Measurements from ENCODE around the gene NOX3.

NOX3 gene

GRCh38 chr6:155434829-155435423 lies 20.7 kb downstream of the NOX3 start:
- in situ Hi-C loops (cut with MboI; ENCODE audit: low sequenced_read_pairs), result no loop called here

- in situ Hi-C loops (cut with MboI; ENCODE audit: low sequenced_read_pairs), result no loop called here
Observed at GRCh38 chr6:155434096-155434495, 21.5 kb downstream of the NOX3 start.

- in situ Hi-C loops (cut with MboI; ENCODE audit: low sequenced_read_pairs), result no loop called here
Observed at GRCh38 chr6:155432293-155432692, 23.3 kb downstream of the NOX3 start.

- in situ Hi-C loops (cut with MboI; ENCODE audit: low sequenced_read_pairs), result no loop called here
Observed at GRCh38 chr6:155429321-155429893, 26.2 kb downstream of the NOX3 start.

- in situ Hi-C loops (cut with MboI; ENCODE audit: low sequenced_read_pairs), result no loop called here
Observed at GRCh38 chr6:155426408-155426945, 29.2 kb downstream of the NOX3 start.

- in situ Hi-C loops (cut with MboI; ENCODE audit: low sequenced_read_pairs), result no loop called here
Observed at GRCh38 chr6:155424181-155424580, 31.5 kb downstream of the NOX3 start.

- in situ Hi-C loops (cut with MboI; ENCODE audit: low sequenced_read_pairs), result no loop called here
Observed at GRCh38 chr6:155422635-155423034, 33.0 kb downstream of the NOX3 start.

GRCh38 chr6:155420492-155420891 lies 35.1 kb downstream of the NOX3 start:
- in situ Hi-C loops (cut with MboI; ENCODE audit: low sequenced_read_pairs), result no loop called here

- in situ Hi-C loops (cut with MboI; ENCODE audit: low sequenced_read_pairs), result no loop called here
Observed at GRCh38 chr6:155419161-155419560, 36.5 kb downstream of the NOX3 start.

- in situ Hi-C loops (cut with MboI; ENCODE audit: low sequenced_read_pairs), result no loop called here
Observed at GRCh38 chr6:155418017-155418761, 37.5 kb downstream of the NOX3 start.

- in situ Hi-C loops (cut with MboI; ENCODE audit: low sequenced_read_pairs), result no loop called here
Observed at GRCh38 chr6:155417454-155417853, 38.2 kb downstream of the NOX3 start.

GRCh38 chr6:155415953-155416352 lies 39.7 kb downstream of the NOX3 start:
- in situ Hi-C loops (cut with MboI; ENCODE audit: low sequenced_read_pairs), result no loop called here

- in situ Hi-C loops (cut with MboI; ENCODE audit: low sequenced_read_pairs), result no loop called here
Observed at GRCh38 chr6:155414049-155414448, 41.6 kb downstream of the NOX3 start.

- in situ Hi-C loops (cut with MboI; ENCODE audit: low sequenced_read_pairs), result no loop called here
Observed at GRCh38 chr6:155412335-155412734, 43.3 kb downstream of the NOX3 start.

GRCh38 chr6:155411154-155412052 lies 44.2 kb downstream of the NOX3 start:
- in situ Hi-C loops (cut with MboI; ENCODE audit: low sequenced_read_pairs), result no loop called here

- in situ Hi-C loops (cut with MboI; ENCODE audit: low sequenced_read_pairs), result no loop called here
Observed at GRCh38 chr6:155409391-155409790, 46.2 kb downstream of the NOX3 start.

- in situ Hi-C loops (cut with MboI; ENCODE audit: low sequenced_read_pairs), result no loop called here
Observed at GRCh38 chr6:155408981-155409380, 46.7 kb downstream of the NOX3 start.

GRCh38 chr6:155408231-155408630 lies 47.4 kb downstream of the NOX3 start:
- in situ Hi-C loops (cut with MboI; ENCODE audit: low sequenced_read_pairs), result no loop called here

- in situ Hi-C loops (cut with MboI; ENCODE audit: low sequenced_read_pairs), result no loop called here
Observed at GRCh38 chr6:155406801-155407200, 48.8 kb downstream of the NOX3 start.

- in situ Hi-C loops (cut with MboI; ENCODE audit: low sequenced_read_pairs), result no loop called here
Observed at GRCh38 chr6:155404937-155405336, 50.7 kb downstream of the NOX3 start.

Measured in hTERT RPE-1 (cell line).